Measurements from ENCODE around the gene C9orf152.

GRCh38 chr9:110170357-110171257, 37.4 kb downstream of the C9orf152 start:
- TF ChIP-seq CTCF (IDR thresholded peaks at IDR 0.05; ENCODE audit: borderline replicate concordance, extremely low read depth, low read length, poor library complexity, severe bottlenecking), result no peak
- TF ChIP-seq EZH2 (IDR thresholded peaks at IDR 0.05; ENCODE audit: borderline replicate concordance, low read depth, low read length, severe bottlenecking), result no peak

Measured in DND-41 (cell line).